Upper lobe of left lung (tissue), 6 donors: ENCODE data around the gene ANO1. TPM values are rescaled to one million over a fixed set of nuclear protein-coding genes. Genes with fewer than 3 reads are reported as not detected.

ENCODE experiments used
- ATAC-seq, 2 donors: fragments of 200-7000 bp; cut with Tn5 transposase; one replicate each; pipeline ENCODE4 v1.9.1; 2022; ENCODE audit warnings: mild to moderate bottlenecking in 2 of 2, moderate library complexity in 2 of 2; ENCODE audit not compliant: low FRiP score in 2 of 2
- DNase-seq, 2 donors: peaks; one replicate each; pipeline ENCODE4 v3.0.0-alpha.2; 2019 to 2020
- H3K27ac ChIP-seq, 4 donors: fragments of 200-600 bp; sonication (generic); one replicate each; pipeline ENCODE4 v1.5.1; 2016 to 2019
- H3K27me3 ChIP-seq, 4 donors: fragments of 200-600 bp; sonication (generic); one replicate each; pipeline ENCODE4 v1.5.1; 2017 to 2019
- H3K36me3 ChIP-seq, 4 donors: fragments of 200-600 bp; sonication (generic); one replicate each; pipeline ENCODE4 v1.5.1; 2016 to 2019
- H3K4me1 ChIP-seq, 4 donors: fragments of 200-600 bp; sonication (generic); one replicate each; pipeline ENCODE4 v1.5.1; 2018 to 2019
- H3K4me3 ChIP-seq, 4 donors: fragments of 200-600 bp; sonication (generic); one replicate each; pipeline ENCODE4 v1.5.1; 2017 to 2019; ENCODE audit warnings: mild to moderate bottlenecking in 2 of 4, moderate library complexity in 1 of 4
- H3K9me3 ChIP-seq, 4 donors: fragments of 200-600 bp; sonication (generic); one replicate each; pipeline ENCODE4 v1.5.1; 2018 to 2019
- CTCF ChIP-seq, 6 experiments: fragments of 450-650 bp in 4 of 6; fragments of 200-600 bp in 2 of 6; sonication (generic) in 2 of 6; IDR thresholded peaks; one replicate each; pipeline ENCODE4 v1.5.1; 2016 to 2019; ENCODE audit warnings: antibody characterized with exemption in 6 of 6
- EP300 ChIP-seq, 4 donors: sonication (generic); formaldehyde crosslinking; IDR thresholded peaks; one replicate each; pipeline ENCODE4 v1.5.1; 2017; ENCODE audit warnings: antibody characterized with exemption in 4 of 4, control low read depth in 2 of 4
- POLR2A ChIP-seq, 4 donors: fragments of 450-650 bp; IDR thresholded peaks; one replicate each; pipeline ENCODE4 v1.5.1; 2016 to 2017; ENCODE audit warnings: antibody characterized with exemption in 4 of 4, mild to moderate bottlenecking in 2 of 4
- POLR2AphosphoS5 ChIP-seq, 2 donors: sonication (generic); formaldehyde crosslinking; IDR thresholded peaks; one replicate each; pipeline ENCODE4 v1.5.1; 2017; ENCODE audit warnings: antibody characterized with exemption in 2 of 2
- WGBS, 2 donors: methylation state at CpG; one replicate each; pipeline ENCODE4 v1.1.5; 2017 to 2018; 5-methylcytosine and 5-hydroxymethylcytosine counted together
- total RNA-seq, 6 donors: library from RNA; depleted of rRNA in 4 of 6; stranded (reverse); fragments of >200 nt in 4 of 6; gene quantifications; one replicate each; pipeline versions ENCODE4 v1.1.0 to v1.2.1, GENCODE V29; 2016 to 2021
- donor health status: DM: no; HTN: no; CAD: no; lungs with moderate emphysema.
- donor health status: DM: no; HTN: yes; CAD: no; lungs with severe emphysema.

The ANO1 gene
- total RNA-seq, 6 donors from 2014 or later, result 4.8 to 13.2 (median 7.2) TPM

- Histone ChIP-seq H3K36me3 (no peaks in the 10 kb centered on the region), H3K4me3 (no peak overlapping the region), H3K9me3 (no peaks in the 10 kb centered on the region), H3K27me3 (no peaks in the 10 kb centered on the region), H3K27ac (no peak overlapping the region), H3K4me1 (peaks cover 0 to 17% (median 3%) of the 10 kb centered on the region in 4 donors)
- TF ChIP-seq POLR2AphosphoS5 (IDR thresholded peaks at IDR 0.05), result no peak
- TF ChIP-seq POLR2A (IDR thresholded peaks at IDR 0.05), result no peak
- no peak for TF ChIP-seq EP300 (IDR thresholded peaks at IDR 0.05)
- no peak for TF ChIP-seq CTCF (IDR thresholded peaks at IDR 0.05)
- no peak for ATAC-seq
- no peak for DNase-seq
- WGBS, 2 donors, result 28 to 44% methylated on average over 4 to 5 of the region's 5 CpGs
These were observed 33.9 kb downstream of the ANO1 start for GRCh38 chr11:70112017-70112434.

- Histone ChIP-seq H3K36me3 (no peaks in the 10 kb centered on the region), H3K27me3 (no peaks in the 10 kb centered on the region), H3K4me1 (peaks cover 0 to 17% (median 3%) of the 10 kb centered on the region in 4 donors), H3K4me3 (no peak overlapping the region), H3K27ac (no peak overlapping the region), H3K9me3 (no peaks in the 10 kb centered on the region)
- TF ChIP-seq EP300 (IDR thresholded peaks at IDR 0.05) (no peak), POLR2A (IDR thresholded peaks at IDR 0.05) (no peak), CTCF (IDR thresholded peaks at IDR 0.05) (no peak), POLR2AphosphoS5 (IDR thresholded peaks at IDR 0.05) (no peak)
- ATAC-seq (no peak), DNase-seq (no peak)
- whole genome bisulfite sequencing, 2 donors, result 75 to 85% methylated on average over 5 of the region's 5 CpGs
These were observed 35.7 kb downstream of the ANO1 start for GRCh38 chr11:70113801-70114200.

- no peak overlapping the region for H3K4me3 ChIP-seq
- ATAC-seq (no peak), DNase-seq (no peak)
- no peak overlapping the region for H3K27ac ChIP-seq
- no peaks in the 10 kb centered on the region for H3K9me3 ChIP-seq
- peaks cover 0 to 15% (median 3%) of the 10 kb centered on the region in 4 donors for H3K4me1 ChIP-seq
- TF ChIP-seq EP300 (IDR thresholded peaks at IDR 0.05), result no peak
- no peak for TF ChIP-seq POLR2AphosphoS5 (IDR thresholded peaks at IDR 0.05)
- 88 to 92% methylated on average over 8 of the region's 8 CpGs for WGBS, 2 donors
- no peaks in the 10 kb centered on the region for H3K27me3 ChIP-seq
- H3K36me3 ChIP-seq, result no peaks in the 10 kb centered on the region
These were observed 37.7 kb downstream of the ANO1 start for GRCh38 chr11:70115778-70116177.

GRCh38 chr11:70116386-70117065 lies 38.4 kb downstream of the ANO1 start:
- no peak for ATAC-seq
- peak in 1 of 2 donors; percentile 64 for DNase-seq
- no peak overlapping the region for H3K27ac ChIP-seq
- H3K4me1 ChIP-seq, result peaks cover 0 to 7% (median 2%) of the 10 kb centered on the region in 4 donors
- H3K4me3 ChIP-seq, result no peak overlapping the region
- H3K9me3 ChIP-seq, result no peaks in the 10 kb centered on the region
- WGBS, 2 donors, result 87 to 88% methylated on average over 19 of the region's 19 CpGs
- no peak for TF ChIP-seq POLR2A (IDR thresholded peaks at IDR 0.05)
- no peak for TF ChIP-seq POLR2AphosphoS5 (IDR thresholded peaks at IDR 0.05)
- TF ChIP-seq EP300 (IDR thresholded peaks at IDR 0.05), result no peak
- no peak for TF ChIP-seq CTCF (IDR thresholded peaks at IDR 0.05)
- H3K36me3 ChIP-seq, result no peaks in the 10 kb centered on the region
- H3K27me3 ChIP-seq, result no peaks in the 10 kb centered on the region

GRCh38 chr11:70117567-70118145 lies 39.5 kb downstream of the ANO1 start:
- ATAC-seq (no peak), DNase-seq (no peak)
- WGBS, 2 donors, result 86% methylated on average over 7 of the region's 7 CpGs
- Histone ChIP-seq H3K9me3 (no peaks in the 10 kb centered on the region), H3K4me1 (no peaks in the 10 kb centered on the region), H3K27ac (no peak overlapping the region), H3K36me3 (no peaks in the 10 kb centered on the region), H3K27me3 (no peaks in the 10 kb centered on the region), H3K4me3 (no peak overlapping the region)
- TF ChIP-seq POLR2A (IDR thresholded peaks at IDR 0.05) (no peak), POLR2AphosphoS5 (IDR thresholded peaks at IDR 0.05) (no peak), CTCF (IDR thresholded peaks at IDR 0.05) (no peak), EP300 (IDR thresholded peaks at IDR 0.05) (no peak)
